HFF-Myc (cell line): ENCODE data around the gene DMD.
"Not testable (repeated sequence)": the region's sequence is repeated elsewhere in the genome, so short reads cannot be mapped to it uniquely, and the experiment has no call there.

Experiments used
- DNase-seq: peaks from one replicate; pipeline ENCODE4 v3.0.0-alpha.2; 2011; ENCODE audit warnings: low read depth; ENCODE audit errors: extremely low read depth
- H3K4me3 ChIP-seq: replicated peaks from 2 replicates; pipeline ENCODE4 v1.5.1; 2011; ENCODE audit warnings: low read depth, mild to moderate bottlenecking, control low read depth, low read length
- TF ChIP-seq, protein P1 (sequence below): IDR thresholded peaks from 2 replicates; pipeline ENCODE4 v1.5.1; 2012; ENCODE audit warnings: mild to moderate bottlenecking, low read depth, low read length, control low read depth; ENCODE audit errors: missing control alignments

DMD gene

DNA sequence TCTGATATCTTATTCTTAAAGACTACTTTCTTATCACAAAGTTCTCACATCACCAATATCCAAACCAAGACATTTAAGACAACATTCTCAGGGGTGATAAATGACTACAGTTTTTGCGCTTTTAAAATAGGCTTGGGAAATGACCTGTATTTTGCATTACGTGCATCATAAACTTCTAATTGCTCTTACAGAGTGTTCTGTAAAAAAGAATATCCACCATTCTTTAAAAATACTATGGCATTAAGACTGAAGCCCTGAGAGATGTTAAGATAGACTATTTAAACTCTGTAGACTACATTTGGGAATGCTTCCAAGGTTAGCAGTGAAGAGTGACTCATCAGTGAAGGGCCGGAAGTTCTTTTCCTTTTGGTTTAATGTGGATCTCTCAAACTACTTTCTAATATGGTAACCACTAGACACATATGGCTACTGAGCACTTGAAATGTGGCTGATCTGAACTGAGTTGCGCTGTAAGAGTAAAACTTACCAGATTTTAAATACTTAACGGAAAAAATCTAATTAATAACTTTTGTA, 1620.7 kb downstream of the DMD start:
- TF ChIP-seq, protein P1, sequence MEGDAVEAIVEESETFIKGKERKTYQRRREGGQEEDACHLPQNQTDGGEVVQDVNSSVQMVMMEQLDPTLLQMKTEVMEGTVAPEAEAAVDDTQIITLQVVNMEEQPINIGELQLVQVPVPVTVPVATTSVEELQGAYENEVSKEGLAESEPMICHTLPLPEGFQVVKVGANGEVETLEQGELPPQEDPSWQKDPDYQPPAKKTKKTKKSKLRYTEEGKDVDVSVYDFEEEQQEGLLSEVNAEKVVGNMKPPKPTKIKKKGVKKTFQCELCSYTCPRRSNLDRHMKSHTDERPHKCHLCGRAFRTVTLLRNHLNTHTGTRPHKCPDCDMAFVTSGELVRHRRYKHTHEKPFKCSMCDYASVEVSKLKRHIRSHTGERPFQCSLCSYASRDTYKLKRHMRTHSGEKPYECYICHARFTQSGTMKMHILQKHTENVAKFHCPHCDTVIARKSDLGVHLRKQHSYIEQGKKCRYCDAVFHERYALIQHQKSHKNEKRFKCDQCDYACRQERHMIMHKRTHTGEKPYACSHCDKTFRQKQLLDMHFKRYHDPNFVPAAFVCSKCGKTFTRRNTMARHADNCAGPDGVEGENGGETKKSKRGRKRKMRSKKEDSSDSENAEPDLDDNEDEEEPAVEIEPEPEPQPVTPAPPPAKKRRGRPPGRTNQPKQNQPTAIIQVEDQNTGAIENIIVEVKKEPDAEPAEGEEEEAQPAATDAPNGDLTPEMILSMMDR, result no peak
- H3K4me3 ChIP-seq, result no peak overlapping the region
- DNase-seq, result peak; percentile 24

DNA sequence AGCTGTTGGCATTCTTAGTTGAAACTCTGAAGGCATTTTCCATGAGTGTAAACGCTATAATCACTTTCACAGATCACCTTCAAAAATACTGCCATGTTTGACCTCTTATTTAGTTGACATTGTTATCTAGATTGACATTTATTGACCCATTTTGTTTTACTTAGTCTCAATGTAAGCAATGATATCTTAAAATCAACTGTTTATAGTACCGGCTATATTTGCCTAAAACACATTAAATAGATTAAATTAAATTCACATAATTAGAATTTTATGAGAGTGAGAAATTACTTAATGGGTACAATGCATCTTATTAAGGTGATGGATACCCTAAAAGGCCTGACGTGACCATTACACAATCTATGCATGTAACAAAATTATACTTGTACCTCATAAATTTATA, 1621.8 kb downstream of the DMD start:
- TF ChIP-seq, protein P1, result no peak
- H3K4me3 ChIP-seq, result no peak overlapping the region
- DNase-seq, result no peak

DNA sequence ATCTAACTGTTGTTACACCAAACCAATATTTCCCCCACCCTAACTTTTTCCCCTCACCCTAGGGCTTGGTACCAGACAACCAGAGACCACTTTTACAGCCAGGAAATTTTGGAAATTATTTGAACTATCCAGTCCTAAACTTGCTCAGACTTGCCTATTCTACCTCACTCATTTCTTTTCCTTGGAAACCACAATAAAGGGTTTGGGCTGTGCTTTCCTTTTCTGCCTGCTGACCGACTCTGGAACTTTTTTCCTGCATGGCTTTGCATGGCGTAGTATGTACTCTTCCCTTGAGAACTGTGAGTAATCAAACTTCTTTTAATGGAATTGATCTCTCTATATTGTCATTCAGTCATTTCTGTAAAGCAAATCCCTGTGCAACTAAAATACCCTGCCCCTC, 1623.0 kb downstream of the DMD start:
- TF ChIP-seq, protein P1, result no peak
- H3K4me3 ChIP-seq, result no peak overlapping the region
- no peak for DNase-seq

DNA sequence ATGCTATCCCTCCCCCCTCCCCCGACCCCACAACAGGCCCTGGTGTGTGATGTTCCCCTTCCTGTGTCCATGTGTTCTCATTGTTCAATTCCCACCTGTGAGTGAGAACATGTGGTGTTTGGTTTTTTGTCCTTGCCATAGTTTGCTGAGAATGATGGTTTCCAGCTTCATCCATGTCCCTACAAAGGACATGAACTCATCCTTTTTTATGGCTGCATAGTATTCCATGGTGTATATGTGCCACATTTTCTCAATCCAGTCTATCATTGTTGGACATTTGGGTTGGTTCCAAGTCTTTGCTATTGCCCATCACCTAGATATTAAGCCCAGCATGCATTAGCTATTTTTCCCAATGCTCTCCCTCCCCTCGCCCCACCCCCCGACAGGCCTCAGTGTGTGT, 1627.5 kb downstream of the DMD start:
- not testable (repeated sequence) for DNase-seq, H3K4me3 ChIP-seq

DNA sequence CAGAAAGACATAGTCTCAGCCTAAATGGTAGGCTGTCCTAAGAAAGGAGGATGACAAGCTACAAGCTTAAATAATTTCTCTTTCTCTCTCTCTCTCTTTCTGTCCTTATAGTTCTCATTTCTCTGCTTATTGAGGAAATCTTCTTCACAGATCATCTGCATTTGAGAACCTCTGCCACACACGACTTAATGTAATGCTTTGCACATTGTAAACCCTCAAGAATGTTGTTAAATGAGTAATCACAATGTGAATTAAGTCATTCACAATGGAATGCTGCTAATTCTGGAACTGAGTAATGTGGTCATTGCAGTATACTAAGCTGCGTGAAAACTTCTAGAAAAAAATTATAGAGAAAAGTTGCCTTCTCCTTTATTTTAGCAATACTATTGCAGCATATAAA, 1630.6 kb downstream of the DMD start:
- TF ChIP-seq, protein P1, result no peak
- no peak for DNase-seq
- no peak overlapping the region for H3K4me3 ChIP-seq

DNA sequence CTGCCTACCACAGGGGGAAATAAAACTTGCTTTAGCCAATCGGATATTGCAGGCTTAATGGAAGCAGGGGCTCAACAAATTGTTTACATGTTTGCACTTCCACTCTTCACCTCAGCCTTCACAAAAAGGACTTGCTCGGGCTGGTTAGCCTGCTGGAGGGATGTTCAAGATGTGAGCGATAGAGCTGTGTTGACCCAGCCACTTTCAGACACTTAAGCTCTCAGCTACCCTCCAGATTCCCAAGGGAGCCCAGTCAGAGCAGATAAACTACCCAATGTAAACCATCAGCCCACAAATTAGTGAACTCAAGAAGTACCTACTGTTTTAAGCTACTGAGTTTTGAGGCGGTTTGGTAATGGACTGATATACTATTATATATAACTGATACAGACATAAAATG, 1631.1 kb downstream of the DMD start:
- no peak overlapping the region for H3K4me3 ChIP-seq
- TF ChIP-seq, protein P1, result no peak
- DNase-seq, result no peak

DNA sequence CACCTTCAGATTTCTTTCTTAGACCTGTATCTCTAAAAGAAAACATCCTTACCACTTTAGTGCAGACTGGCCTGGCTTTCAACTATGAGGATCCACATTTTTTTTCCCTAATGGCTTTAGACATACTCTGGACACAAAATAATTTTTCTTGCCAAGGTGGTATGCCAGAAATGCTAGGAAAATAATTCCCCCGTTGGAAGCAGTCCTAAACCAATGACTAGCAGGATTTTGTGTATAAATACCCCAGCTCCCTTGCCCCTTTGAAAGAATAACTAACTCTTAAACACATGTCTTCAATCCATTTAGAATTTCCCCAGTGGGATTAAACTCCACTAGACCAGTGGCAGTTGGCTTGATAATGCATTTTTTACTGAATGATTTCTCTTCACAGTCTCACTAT, 1639.0 kb downstream of the DMD start:
- TF ChIP-seq, protein P1, result no peak
- no peak overlapping the region for H3K4me3 ChIP-seq
- no peak for DNase-seq
